Osteoblast (primary cell): ENCODE data around the gene SRGAP2B. TPM values are rescaled to one million over a fixed set of nuclear protein-coding genes. Genes with fewer than 3 reads are reported as not detected.
"Not testable (repeated sequence)": the region's sequence is repeated elsewhere in the genome, so short reads cannot be mapped to it uniquely, and the experiment has no call there.

Source experiments
- DNase-seq: peaks from one replicate; pipeline ENCODE4 v3.0.0; 2011; ENCODE audit warnings: low spot score, mixed read lengths; ENCODE audit not compliant: insufficient read length; ENCODE audit errors: missing footprints
- H2AFZ ChIP-seq: 2 replicates; pipeline ENCODE4 v1.6.0; 2011; ENCODE audit warnings: mild to moderate bottlenecking, low read length
- H3K27ac ChIP-seq: 2 replicates; pipeline ENCODE4 v1.5.1; 2011; ENCODE audit warnings: mild to moderate bottlenecking, low read depth, low read length, moderate library complexity
- H3K27me3 ChIP-seq: 2 replicates; pipeline ENCODE4 v1.6.0; 2012; ENCODE audit warnings: mild to moderate bottlenecking, control low read depth, inconsistent platforms, low read length, moderate library complexity; ENCODE audit not compliant: insufficient read depth
- H3K36me3 ChIP-seq: 2 replicates; pipeline ENCODE4 v1.5.1; 2011; ENCODE audit warnings: mild to moderate bottlenecking, low read length, control low read depth, moderate library complexity; ENCODE audit not compliant: insufficient read depth
- H3K4me1 ChIP-seq: 2 replicates; pipeline ENCODE4 v1.5.1; 2011; ENCODE audit warnings: mild to moderate bottlenecking, low read length, control low read depth, moderate library complexity; ENCODE audit not compliant: insufficient read depth
- H3K4me2 ChIP-seq: 2 replicates; pipeline ENCODE4 v1.6.0; 2011; ENCODE audit warnings: mild to moderate bottlenecking, low read length; ENCODE audit not compliant: insufficient read depth
- H3K4me3 ChIP-seq: fragments of 200-600 bp; sonication (generic); 3 replicates; pipeline ENCODE4 v1.5.1; 2012; ENCODE audit warnings: mild to moderate bottlenecking, low read length, inconsistent platforms; ENCODE audit not compliant: insufficient read depth
- H3K79me2 ChIP-seq: 2 replicates; pipeline ENCODE4 v1.6.0; 2012; ENCODE audit warnings: mild to moderate bottlenecking, low read length, control low read depth, inconsistent platforms; ENCODE audit not compliant: insufficient read depth
- H3K9me3 ChIP-seq: 2 replicates; pipeline ENCODE4 v1.5.1; 2011; ENCODE audit warnings: low read depth, low read length, control low read depth
- H4K20me1 ChIP-seq: 2 replicates; pipeline ENCODE4 v1.6.0; 2012; ENCODE audit warnings: mild to moderate bottlenecking, low read length, control low read depth; ENCODE audit not compliant: insufficient read depth
- total RNA-seq: library from RNA; depleted of rRNA; stranded (reverse); fragments of >200 nt; gene quantifications from 2 replicates; pipeline ENCODE4 v1.2.3, GENCODE V29; 2012

The SRGAP2B gene
- total RNA-seq, 1 donor = 30.0 TPM

DNA sequence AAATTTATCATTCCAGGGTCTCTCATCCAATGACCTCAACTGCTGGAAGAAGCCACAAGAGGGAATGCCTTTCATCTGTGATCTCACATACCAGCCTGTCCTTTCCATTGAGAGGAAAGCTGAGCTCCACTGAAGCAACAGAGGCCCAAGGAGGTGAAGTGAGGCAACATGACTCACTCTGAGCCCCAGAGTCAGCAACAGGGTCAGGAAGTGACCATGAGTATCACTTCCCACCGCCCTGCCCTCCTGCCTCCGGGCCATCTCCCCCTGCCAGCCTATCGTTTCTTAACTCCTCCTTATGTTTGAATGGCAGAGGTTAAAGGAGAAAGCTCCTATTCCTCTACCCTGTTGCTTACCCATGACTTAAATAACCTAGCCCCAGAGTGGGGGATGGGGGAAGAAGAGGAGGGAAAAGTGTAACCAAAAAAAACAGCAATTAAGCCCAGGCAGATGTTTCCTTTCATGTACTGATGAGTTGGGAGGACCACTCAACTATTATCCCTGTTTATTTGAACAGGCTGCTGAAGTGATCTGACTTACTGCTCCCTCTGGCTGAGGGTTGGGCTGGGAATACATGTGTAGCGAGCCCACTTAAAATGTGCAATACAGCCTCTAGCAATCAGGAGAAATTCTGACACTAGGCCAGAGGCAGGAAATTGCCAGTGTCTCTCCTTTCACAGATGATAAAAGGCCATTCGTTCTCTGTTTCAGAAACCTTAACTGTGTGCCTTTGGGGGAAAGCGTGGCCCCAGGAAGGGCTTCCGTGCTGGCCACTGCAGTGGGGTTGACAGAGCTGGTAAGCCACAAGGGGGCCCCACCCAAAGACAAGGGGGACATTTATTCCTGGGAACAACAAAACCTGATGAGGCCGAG is 177.7 kb downstream of the SRGAP2B start:
- not testable (repeated sequence) for H3K27ac ChIP-seq, H3K36me3 ChIP-seq

DNA sequence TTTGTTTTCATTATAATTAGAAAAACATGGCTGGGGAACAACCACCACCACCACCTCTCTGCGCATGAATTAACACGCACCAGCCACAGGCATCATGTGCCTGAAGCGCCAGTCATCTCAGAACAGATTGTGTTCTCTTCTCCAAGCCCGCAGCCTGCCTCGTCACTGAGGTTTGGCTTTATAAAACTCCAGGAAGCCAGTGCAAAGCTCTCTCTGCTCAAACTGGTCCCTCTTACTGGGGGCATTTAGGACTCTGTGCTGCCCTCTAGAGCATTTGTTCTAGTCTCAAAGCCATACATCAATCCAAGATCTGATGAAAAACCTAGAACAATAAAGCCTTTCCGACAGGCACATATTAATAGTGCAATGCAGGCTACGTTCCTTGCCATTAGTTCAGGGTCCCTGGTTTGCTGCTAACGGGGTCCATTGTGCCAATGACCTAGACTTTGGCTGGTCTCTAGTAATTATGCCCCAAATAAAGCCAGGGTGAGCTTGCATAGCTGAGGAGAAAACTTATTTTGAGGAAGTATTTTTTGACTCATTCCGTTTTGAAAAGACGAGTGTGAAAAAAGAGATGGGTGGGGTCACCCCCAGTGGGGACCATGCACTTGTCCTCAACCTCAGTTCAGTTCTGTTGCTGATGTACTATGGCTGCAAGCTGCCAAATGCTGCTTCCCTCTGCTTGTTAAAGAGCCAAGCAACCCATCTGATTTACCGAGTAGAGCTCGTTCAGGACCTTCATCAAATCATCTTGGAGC is 181.0 kb downstream of the SRGAP2B start:
- not testable (repeated sequence) for H3K27ac ChIP-seq, H3K4me2 ChIP-seq, H3K4me3 ChIP-seq, H4K20me1 ChIP-seq, H3K9me3 ChIP-seq, DNase-seq, H3K4me1 ChIP-seq, H3K36me3 ChIP-seq, H3K79me2 ChIP-seq, H2AFZ ChIP-seq, H3K27me3 ChIP-seq

More for the DNA sequence above, 177.7 kb downstream of the SRGAP2B start:
- not testable (repeated sequence) for H4K20me1 ChIP-seq, H3K9me3 ChIP-seq, DNase-seq, H3K4me3 ChIP-seq, H3K4me2 ChIP-seq, H3K79me2 ChIP-seq, H3K27me3 ChIP-seq, H3K4me1 ChIP-seq, H2AFZ ChIP-seq

DNA sequence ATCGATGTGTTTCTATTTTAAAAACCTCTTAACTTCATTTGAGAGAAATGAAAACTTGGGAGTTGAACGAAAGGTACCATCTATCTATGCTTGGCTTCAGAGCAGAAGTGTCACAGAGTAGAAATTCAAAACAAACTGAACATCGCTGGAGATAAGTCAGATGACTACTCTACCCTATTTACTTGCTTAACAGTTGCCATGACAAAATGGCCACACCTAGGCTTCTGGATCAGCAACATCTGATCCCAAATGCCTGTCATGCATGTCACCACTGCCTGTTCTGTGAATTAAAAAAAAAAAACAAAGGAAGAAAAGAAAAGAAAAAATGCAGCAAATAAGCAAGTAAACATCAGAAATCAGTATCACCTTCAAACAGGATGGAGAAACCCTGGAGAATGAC is 181.7 kb downstream of the SRGAP2B start:
- H2AFZ ChIP-seq, H3K27ac ChIP-seq, DNase-seq, H3K9me3 ChIP-seq, H3K27me3 ChIP-seq, H4K20me1 ChIP-seq, H3K4me1 ChIP-seq, H3K36me3 ChIP-seq, H3K4me2 ChIP-seq, H3K79me2 ChIP-seq, H3K4me3 ChIP-seq: not testable (repeated sequence)

DNA sequence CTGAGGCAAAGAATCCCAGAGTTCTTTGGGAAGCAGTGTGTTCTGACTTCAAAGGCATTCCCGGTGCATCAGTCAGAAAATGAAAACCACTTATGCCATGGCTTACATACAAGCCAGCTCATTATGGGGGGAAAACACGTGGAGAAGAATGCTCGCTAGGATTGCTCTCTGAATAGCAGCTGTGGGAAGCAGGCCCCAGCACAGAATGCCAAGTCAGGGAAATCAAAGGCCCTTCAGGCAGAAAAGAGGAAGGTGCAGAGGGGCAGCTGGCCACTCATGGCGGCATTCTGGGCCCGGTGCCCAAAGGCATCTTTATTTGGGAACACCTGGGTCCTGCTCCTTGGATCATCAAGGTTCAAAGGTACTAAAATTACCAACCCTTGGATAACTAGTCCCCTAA is 184.4 kb downstream of the SRGAP2B start:
- not testable (repeated sequence) for DNase-seq, H2AFZ ChIP-seq, H3K27ac ChIP-seq

DNA sequence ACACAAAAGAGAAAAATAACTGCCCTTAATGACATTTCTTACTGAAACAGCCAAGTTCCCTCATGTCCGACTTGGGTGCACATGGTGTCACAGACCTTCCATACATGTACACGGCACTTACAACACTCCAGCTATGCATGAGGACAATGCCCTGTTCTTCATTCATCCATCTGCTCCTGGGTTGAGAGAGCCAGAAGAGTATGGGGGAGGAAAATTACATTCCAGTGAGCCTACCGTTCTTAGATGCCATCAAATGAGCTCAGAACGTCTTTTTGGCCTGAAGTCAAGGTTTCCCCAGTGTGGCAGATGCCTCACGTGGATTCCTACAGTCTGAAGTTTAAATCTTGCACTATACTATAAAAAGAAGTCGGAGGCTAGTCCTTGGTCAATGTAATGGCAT is 194.3 kb downstream of the SRGAP2B start:
- H3K79me2 ChIP-seq, H3K4me3 ChIP-seq, H3K4me2 ChIP-seq, DNase-seq, H3K27me3 ChIP-seq, H2AFZ ChIP-seq, H3K36me3 ChIP-seq, H3K4me1 ChIP-seq, H3K9me3 ChIP-seq, H3K27ac ChIP-seq, H4K20me1 ChIP-seq: not testable (repeated sequence)

More for the DNA sequence above, 184.4 kb downstream of the SRGAP2B start:
- not testable (repeated sequence) for H3K4me2 ChIP-seq, H3K27me3 ChIP-seq, H4K20me1 ChIP-seq, H3K79me2 ChIP-seq, H3K4me3 ChIP-seq, H3K9me3 ChIP-seq, H3K36me3 ChIP-seq, H3K4me1 ChIP-seq

DNA sequence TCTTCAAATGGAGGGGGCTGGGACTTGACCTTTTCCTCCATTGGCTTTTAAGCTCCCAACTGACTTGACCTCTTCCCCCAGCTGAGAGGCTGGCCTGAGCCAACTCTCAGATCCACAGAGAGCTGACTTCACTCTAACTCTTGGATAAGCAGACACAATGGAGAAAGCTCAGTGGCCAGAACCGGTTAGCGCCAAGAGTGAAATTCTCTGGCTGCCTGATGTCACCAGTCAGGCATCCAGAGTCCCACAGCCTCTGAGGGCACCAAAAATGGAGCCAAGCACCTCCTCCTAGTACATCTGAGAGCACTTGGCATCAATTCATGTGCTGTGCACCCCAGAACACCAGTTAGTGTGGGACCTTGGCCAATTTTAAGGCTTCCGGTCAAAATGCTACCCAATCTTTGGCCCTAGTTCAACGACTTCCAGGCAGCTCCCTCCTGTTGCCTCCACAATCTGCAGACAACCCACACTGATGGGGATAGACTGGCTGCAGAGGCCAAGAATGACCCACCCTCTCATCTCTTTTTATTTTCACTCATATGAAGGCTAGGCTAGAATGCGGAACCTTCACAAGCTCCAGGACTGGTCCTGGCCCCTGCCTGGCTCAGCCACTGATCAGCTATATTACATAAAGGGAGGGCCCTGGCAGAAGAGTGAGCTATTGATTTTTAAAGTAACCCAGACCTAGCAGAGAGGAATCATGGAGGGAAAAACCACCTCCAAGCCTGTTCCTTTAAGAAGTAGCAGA is 200.5 kb downstream of the SRGAP2B start:
- not testable (repeated sequence) for H3K27ac ChIP-seq, H3K4me3 ChIP-seq, H2AFZ ChIP-seq, H3K27me3 ChIP-seq, H3K4me1 ChIP-seq, H3K36me3 ChIP-seq, H3K9me3 ChIP-seq, H3K79me2 ChIP-seq, H3K4me2 ChIP-seq, DNase-seq, H4K20me1 ChIP-seq

DNA sequence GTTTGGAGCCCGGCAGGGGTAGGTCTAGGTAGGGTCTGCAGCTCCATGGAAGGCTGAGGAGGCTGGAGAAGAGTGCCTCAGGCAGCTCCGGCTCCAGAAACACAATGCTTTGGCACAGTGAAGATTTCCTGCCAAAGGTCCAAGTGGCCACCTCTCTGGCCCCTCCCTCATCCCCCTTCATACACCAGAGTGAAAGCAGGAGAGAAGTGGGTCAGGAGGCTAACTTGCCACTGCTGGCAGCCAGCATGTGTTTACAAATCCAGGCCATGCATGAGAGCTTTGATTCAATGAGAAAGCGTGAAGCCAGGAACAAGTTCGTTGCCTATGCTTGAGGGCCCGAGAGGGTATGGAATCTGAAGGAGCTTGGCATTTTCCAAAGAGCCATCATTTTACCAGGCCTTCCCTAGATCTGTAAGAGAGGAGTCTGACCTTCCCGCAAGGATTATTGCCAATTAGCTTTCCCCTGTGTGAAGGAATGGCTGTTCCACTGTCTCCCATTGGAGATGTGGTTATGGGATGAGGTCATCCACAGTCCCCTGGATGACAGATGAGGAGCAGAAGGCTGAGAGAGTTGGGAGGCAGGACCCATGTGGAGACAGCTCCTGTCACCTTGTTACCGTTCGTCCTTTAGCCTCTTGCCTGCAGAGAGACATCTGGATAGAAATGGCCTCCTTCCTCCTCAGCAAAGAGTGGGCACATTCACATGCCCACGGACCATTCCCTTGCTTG is 201.3 kb downstream of the SRGAP2B start:
- not testable (repeated sequence) for H3K27me3 ChIP-seq

DNA sequence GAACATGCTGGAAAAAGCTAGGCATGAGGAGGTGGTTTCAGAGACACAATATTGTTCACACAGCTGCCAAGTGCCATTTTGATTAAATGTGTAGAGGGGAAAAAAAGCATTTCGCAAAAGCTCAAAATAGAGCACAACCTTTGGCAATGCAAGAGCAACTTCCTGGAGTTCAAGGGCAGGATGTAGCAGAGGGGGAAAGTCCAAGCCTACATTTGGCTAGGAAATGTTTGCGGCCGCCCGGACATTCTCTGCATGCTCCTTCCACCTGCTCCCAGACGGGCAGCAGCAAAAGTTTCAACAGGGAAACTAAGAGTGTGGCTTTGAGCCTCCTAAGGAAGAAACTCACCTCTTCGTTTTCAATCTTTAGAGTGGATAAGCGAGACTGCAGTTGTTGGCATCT is 202.1 kb downstream of the SRGAP2B start:
- H3K9me3 ChIP-seq, H3K36me3 ChIP-seq, H3K4me3 ChIP-seq, H2AFZ ChIP-seq, H3K27ac ChIP-seq, H3K79me2 ChIP-seq, H3K27me3 ChIP-seq, DNase-seq, H3K4me2 ChIP-seq, H4K20me1 ChIP-seq, H3K4me1 ChIP-seq: not testable (repeated sequence)

More for the DNA sequence above, 201.3 kb downstream of the SRGAP2B start:
- H3K27ac ChIP-seq, H3K4me3 ChIP-seq, H3K9me3 ChIP-seq, H3K4me2 ChIP-seq, H3K36me3 ChIP-seq, H3K4me1 ChIP-seq, H3K79me2 ChIP-seq, H4K20me1 ChIP-seq, DNase-seq, H2AFZ ChIP-seq: not testable (repeated sequence)
